ENCODE data around the gene DHDH. TPM values are rescaled to one million over a fixed set of nuclear protein-coding genes. Genes with fewer than 3 reads are reported as not detected.

Gene DHDH
- polyA plus RNA-seq, 1 experiment = not detected

DNA sequence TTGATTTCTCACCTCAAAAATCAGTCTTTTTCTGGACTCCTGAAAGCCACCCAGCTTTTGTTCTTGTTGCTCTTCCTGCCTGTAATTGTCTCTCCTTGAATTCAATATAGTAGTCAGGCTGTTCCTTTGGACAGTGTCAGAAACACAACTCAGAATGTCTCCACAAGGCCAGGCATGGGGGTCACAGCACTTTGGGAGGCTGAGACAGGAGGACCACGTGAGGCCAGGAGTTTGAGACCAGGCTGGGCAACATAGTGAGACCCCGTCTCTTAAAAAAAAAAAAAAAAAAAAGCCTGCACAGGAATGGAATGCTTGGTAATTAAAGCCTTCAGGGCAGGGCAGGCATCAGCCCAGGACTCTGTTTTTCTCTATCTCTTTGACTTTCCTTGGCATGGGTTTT lies 12.3 kb downstream of the DHDH start:
- TF ChIP-seq, protein P1, sequence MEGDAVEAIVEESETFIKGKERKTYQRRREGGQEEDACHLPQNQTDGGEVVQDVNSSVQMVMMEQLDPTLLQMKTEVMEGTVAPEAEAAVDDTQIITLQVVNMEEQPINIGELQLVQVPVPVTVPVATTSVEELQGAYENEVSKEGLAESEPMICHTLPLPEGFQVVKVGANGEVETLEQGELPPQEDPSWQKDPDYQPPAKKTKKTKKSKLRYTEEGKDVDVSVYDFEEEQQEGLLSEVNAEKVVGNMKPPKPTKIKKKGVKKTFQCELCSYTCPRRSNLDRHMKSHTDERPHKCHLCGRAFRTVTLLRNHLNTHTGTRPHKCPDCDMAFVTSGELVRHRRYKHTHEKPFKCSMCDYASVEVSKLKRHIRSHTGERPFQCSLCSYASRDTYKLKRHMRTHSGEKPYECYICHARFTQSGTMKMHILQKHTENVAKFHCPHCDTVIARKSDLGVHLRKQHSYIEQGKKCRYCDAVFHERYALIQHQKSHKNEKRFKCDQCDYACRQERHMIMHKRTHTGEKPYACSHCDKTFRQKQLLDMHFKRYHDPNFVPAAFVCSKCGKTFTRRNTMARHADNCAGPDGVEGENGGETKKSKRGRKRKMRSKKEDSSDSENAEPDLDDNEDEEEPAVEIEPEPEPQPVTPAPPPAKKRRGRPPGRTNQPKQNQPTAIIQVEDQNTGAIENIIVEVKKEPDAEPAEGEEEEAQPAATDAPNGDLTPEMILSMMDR (IDR thresholded peaks at IDR 0.05; ENCODE audit: insufficient read depth, low read depth, low read length) = no peak
- Histone ChIP-seq H3K27me3 (ENCODE audit: control insufficient read depth, insufficient read depth, low read length) (no peaks in the 10 kb centered on the region; the same call in 1 of the 2 replicates), H3K36me3 (ENCODE audit: control insufficient read depth, insufficient read depth, low read length) (no peaks in the 10 kb centered on the region), H3K4me3 (ENCODE audit: low read depth, low read length) (no peak overlapping the region)
- ChIA-PET CTCF (no interaction called here), POLR2A (no interaction called here)
- no peak for DNase-seq (ENCODE audit: low read depth)

DNA sequence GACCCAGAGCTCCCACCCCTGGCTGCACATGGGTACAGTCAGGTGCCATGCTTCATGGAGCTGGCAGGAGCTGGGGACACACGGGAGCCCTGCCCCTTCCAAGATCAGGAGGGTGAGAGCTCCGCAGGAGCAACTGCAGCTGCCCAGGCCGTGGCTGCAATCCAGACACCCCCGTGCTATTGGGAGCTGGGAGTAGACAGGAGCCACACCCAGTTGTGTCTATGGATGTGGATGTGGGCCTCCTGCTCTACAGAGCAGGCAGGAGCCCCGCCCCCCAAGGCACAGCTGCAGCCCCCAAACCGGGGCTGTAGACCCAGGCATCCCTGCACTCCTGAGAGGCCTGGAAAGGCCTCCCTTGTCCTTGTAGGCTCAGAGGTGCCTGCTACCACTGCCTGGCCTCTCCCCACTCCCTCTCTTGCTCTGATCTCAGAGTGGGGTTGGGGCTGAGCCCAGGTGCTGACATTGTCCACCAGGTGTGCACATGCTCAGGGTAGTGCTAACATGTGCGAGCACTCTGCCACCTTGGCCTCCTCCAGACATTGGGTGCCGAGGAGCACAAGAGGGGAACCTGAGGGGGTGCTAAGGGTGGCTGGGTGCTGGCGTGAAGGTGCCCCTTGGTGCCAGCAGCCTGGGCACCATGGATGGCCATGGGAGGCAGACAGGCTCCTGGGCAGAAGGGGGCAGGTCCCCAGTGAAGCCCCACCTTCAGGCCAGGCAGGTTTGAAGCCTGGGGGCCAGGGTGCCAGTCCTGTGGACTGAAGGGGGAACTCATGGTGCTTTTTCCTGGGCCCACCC lies 13.2 kb downstream of the DHDH start:
- POLR2A ChIA-PET = no interaction called here
- TF ChIP-seq, protein P1 (IDR thresholded peaks at IDR 0.05; ENCODE audit: insufficient read depth, low read depth, low read length) = no peak
- no peak for DNase-seq (ENCODE audit: low read depth)
- Histone ChIP-seq H3K4me3 (ENCODE audit: low read depth, low read length) (no peak overlapping the region), H3K27me3 (ENCODE audit: control insufficient read depth, insufficient read depth, low read length) (no peaks in the 10 kb centered on the region; the same call in 1 of the 2 replicates), H3K36me3 (ENCODE audit: control insufficient read depth, insufficient read depth, low read length) (no peaks in the 10 kb centered on the region)
- CTCF ChIA-PET = no interaction called here

DNA sequence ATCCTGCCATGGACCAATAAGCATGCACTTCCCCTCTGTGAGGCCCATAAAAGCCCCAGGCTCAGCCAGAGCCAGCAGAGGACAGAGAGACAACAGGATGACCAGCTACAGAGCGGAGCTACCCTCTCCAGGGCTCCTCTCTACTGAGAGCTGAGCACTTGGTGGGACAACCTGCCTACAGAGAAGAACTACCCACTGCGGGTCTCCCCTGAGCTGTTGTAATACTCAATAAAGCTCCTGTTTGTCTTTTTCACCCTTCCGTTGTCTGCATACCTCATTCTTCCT lies 13.7 kb downstream of the DHDH start:
- DNase-seq (ENCODE audit: low read depth) = no peak
- no peaks in the 10 kb centered on the region for H3K36me3 ChIP-seq (ENCODE audit: control insufficient read depth, insufficient read depth, low read length)
- CTCF ChIA-PET = no interaction called here
- POLR2A ChIA-PET = no interaction called here
- TF ChIP-seq, protein P1 (IDR thresholded peaks at IDR 0.05; ENCODE audit: insufficient read depth, low read depth, low read length) = no peak
- H3K27me3 ChIP-seq (ENCODE audit: control insufficient read depth, insufficient read depth, low read length) = no peaks in the 10 kb centered on the region; the same call in 1 of the 2 replicates
- no peak overlapping the region for H3K4me3 ChIP-seq (ENCODE audit: low read depth, low read length)

DNA sequence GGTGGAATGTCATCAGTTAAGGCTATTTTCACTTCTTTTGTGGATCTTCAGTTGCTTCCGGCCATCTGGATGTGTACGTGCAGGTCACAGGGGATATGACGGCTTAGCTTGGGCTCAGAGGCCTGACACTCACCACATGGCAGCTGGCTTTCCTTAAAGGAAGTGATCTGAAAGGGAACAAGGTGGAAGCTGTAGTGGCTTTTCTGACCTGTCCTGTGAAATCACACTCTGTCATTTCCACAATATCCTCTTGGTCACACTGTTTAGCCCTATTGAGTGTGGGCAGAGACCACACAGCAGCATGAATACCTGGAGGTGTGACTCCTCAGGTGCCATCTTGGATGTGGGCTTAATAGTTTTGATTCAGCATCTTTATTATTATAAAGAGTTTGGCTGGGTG lies 16.7 kb downstream of the DHDH start:
- TF ChIP-seq, protein P1 (IDR thresholded peaks at IDR 0.05; ENCODE audit: insufficient read depth, low read depth, low read length) = no peak
- no peak for DNase-seq (ENCODE audit: low read depth)
- CTCF ChIA-PET = interaction anchor here (0.6 to 1.0 kb wide), 2 partner anchors 9 to 17 kb away, joined by 5 to 6 read pairs; partner anchors contain the start of gene DHDH
- Histone ChIP-seq H3K36me3 (ENCODE audit: control insufficient read depth, insufficient read depth, low read length) (no peaks in the 10 kb centered on the region), H3K27me3 (ENCODE audit: control insufficient read depth, insufficient read depth, low read length) (no peaks in the 10 kb centered on the region; the same call in 1 of the 2 replicates), H3K4me3 (ENCODE audit: low read depth, low read length) (no peak overlapping the region)
- POLR2A ChIA-PET = no interaction called here

DNA sequence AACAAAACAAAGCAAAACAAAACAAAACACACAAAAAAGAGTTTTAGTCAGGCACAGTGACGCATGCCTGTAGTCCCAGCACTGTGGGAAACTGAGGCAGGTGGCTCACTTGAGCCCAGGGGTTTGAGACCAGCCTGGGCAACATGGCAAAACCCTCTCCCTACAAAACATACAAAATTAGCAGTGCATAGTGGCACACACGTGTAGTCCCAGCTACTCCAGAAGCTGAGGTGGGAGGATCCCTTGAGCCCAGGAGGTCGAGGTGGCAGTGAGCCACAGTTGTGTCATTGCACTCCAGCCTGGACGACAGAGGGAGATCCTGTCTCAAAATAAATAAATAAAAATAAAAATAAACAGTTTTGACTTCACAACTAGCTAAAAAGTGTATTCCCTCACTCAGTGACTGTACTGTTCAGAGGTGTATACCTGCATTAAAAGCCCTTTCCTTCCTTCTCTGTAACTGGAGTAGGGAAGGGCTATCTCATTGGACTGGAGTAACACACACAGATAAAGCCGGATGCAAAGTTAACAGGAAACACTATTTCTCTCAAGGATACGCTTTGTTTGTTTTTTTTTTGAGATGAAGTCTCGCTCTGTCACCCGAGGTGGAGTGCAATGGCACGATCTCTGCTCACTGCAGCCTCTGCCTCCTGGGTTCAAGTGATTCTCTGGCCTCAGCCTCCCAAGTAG lies 17.5 kb downstream of the DHDH start:
- DNase-seq (ENCODE audit: low read depth) = no peak
- no peak overlapping the region for H3K4me3 ChIP-seq (ENCODE audit: low read depth, low read length)
- ChIA-PET CTCF (no interaction called here), POLR2A (interaction anchor here (0.6 kb wide), 1 partner anchor 26 kb away, joined by 3 read pairs; no protein-coding TSS in a partner anchor)
- TF ChIP-seq, protein P1 (IDR thresholded peaks at IDR 0.05; ENCODE audit: insufficient read depth, low read depth, low read length) = no peak
- H3K36me3 ChIP-seq (ENCODE audit: control insufficient read depth, insufficient read depth, low read length) = no peaks in the 10 kb centered on the region; the same call in 1 of the 2 replicates
- no peaks in the 10 kb centered on the region for H3K27me3 ChIP-seq (ENCODE audit: control insufficient read depth, insufficient read depth, low read length)

Measured in BJ (cell line).